GM10266 (cell line): ENCODE data around the gene NTF3.

Experiments
- DNase-seq: peaks from one replicate; pipeline ENCODE4 v3.0.0; 2012; ENCODE audit errors: extremely low spot score
- CTCF ChIP-seq: IDR thresholded peaks from 2 replicates; pipeline ENCODE4 v1.5.1; 2012; ENCODE audit warnings: mild to moderate bottlenecking, low read depth; ENCODE audit not compliant: control insufficient read depth, insufficient read depth; ENCODE audit errors: missing control alignments

The NTF3 gene

GRCh38 chr12:5460817-5461216, 28.9 kb downstream of the NTF3 start:
- no peak for DNase-seq
- no peak for TF ChIP-seq CTCF

GRCh38 chr12:5461966-5462365, 30.1 kb downstream of the NTF3 start:
- TF ChIP-seq CTCF: no peak
- no peak for DNase-seq

- no peak for DNase-seq
These were observed 32.2 kb downstream of the NTF3 start for GRCh38 chr12:5464096-5464495.

GRCh38 chr12:5465384-5465783, 33.5 kb downstream of the NTF3 start:
- no peak for TF ChIP-seq CTCF
- DNase-seq: no peak

More at GRCh38 chr12:5464096-5464495, 32.2 kb downstream of the NTF3 start:
- TF ChIP-seq CTCF: no peak

- TF ChIP-seq CTCF: no peak
- no peak for DNase-seq
These were observed 34.6 kb downstream of the NTF3 start for GRCh38 chr12:5466521-5466960.

GRCh38 chr12:5467931-5468330, 36.0 kb downstream of the NTF3 start:
- no peak for TF ChIP-seq CTCF
- no peak for DNase-seq

- no peak for TF ChIP-seq CTCF
- no peak for DNase-seq
These were observed 38.3 kb downstream of the NTF3 start for GRCh38 chr12:5470221-5470620.
